Measurements from ENCODE around the gene PLXNB2.

PLXNB2 gene

DNA sequence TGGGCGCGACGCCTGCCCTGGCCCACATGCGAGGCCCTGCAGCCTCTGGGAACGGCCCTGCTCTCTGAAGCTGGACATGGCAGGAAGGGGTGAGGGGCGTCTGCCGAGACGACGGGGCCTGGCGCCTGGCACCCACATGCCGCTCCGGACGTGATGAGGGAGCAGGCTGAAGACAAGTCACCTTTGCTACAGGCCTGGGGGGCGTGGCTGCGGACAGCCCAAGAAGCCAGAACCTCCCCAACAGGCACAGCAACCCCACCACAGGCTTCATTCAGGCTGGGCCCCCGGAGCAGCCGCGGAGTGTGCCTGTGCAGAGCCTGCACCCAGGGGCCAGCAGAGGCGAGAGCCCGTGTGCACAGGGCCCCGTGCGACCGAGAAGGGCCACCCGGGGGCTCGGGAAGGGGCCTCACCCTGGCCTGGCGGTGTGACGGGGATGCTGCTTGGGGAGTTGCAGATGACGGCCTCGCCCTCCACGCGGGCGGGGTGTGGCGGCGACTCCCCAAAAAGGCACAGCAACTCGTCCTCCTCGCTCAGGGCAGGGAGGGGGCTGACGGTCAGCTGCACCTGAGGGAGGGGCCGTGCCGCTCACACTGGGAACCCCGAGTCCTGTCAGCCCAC, 20.6 kb downstream of the PLXNB2 start:
- H3K36me3 Mint-ChIP-seq (ENCODE audit: low read depth) = no peaks in the 10 kb centered on the region
- H3K4me3 Mint-ChIP-seq = no peak overlapping the region
- no peaks in the 10 kb centered on the region for H3K9me3 Mint-ChIP-seq
- H3K27ac Mint-ChIP-seq = no peak overlapping the region
- H3K27me3 Mint-ChIP-seq = peaks cover 21% of the 10 kb centered on the region
- DNase-seq = no peak
- H3K4me1 Mint-ChIP-seq (ENCODE audit: low read depth) = no peaks in the 10 kb centered on the region

DNA sequence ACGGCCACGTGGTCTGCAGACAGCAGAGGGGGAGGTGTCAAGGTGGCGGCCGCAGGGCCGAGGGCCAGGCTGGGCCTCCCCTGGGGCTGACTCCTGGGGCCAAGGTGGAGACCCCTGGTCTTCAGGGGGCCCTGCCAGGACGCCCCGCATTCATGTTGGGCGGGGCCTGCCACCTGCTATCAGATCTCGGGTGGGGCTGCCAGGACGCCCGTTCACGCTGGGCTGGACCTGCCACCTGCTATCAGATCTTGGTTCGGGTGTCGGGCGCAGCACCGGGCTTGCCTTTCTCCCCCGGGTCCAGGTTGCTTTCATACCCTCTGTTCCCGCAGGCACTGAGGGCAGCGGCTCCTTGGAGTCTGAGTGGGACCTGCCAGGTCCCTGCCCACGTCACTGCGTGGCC, 21.2 kb downstream of the PLXNB2 start:
- DNase-seq = no peak
- Mint-ChIP-seq H3K27me3 (peaks cover 15% of the 10 kb centered on the region), H3K9me3 (no peaks in the 10 kb centered on the region), H3K4me3 (no peak overlapping the region), H3K4me1 (ENCODE audit: low read depth) (no peaks in the 10 kb centered on the region), H3K36me3 (ENCODE audit: low read depth) (no peaks in the 10 kb centered on the region), H3K27ac (no peak overlapping the region)

DNA sequence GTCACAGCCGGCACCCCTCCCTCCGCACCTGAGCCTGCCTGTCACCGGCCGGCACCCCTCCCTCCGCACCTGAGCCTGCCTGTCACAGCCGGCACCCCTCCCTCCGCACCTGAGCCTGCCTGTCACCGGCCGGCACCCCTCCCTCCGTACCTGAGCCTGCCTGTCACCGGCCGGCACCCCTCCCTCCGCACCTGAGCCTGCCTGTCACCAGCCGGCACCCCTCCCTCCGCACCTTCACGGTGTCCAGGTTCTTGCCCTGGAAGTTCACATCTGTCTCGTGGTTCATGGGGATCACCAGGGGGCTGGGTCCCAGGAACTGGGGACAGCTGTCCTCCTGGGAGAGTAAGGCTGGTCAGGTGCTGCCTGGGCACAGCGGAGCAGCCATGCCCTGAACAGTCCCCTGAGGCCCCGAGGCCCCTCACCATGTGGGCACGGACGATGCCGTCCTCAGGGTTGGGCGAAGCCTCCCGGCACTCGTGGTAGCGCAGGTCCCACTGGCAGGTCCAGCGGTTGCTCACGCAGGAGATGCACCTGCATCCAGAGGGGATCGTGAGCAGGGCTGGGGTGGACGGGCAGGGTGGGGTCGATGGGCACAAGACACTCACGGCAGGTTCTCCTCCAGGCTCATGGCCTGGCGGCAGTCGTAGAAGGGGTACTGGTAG, 21.7 kb downstream of the PLXNB2 start:
- Mint-ChIP-seq H3K9me3 (no peaks in the 10 kb centered on the region), H3K4me3 (no peak overlapping the region), H3K27me3 (peaks cover 9% of the 10 kb centered on the region), H3K27ac (no peak overlapping the region), H3K4me1 (ENCODE audit: low read depth) (no peaks in the 10 kb centered on the region), H3K36me3 (ENCODE audit: low read depth) (no peaks in the 10 kb centered on the region)
- DNase-seq = no peak

DNA sequence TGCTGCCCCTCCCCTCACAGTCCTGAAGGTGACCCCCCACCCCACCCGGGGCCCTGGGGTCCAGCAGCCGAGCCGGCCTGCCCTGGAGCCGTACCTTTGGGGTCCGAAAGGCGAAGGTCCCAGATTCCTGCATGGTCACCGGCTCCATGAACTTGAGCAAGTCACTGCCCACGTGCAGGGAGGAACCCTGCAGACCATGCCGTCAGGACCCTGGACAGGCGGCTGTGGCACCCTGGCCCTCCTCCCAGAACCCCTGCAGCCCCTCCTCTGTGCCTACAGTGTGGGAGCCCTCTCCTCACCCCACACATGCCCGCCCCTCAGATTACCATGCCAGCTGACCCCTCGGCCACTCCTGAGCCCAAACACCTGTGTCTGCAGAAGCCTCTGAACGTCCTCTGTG, 23.0 kb downstream of the PLXNB2 start:
- H3K36me3 Mint-ChIP-seq (ENCODE audit: low read depth) = no peaks in the 10 kb centered on the region
- no peaks in the 10 kb centered on the region for H3K4me1 Mint-ChIP-seq (ENCODE audit: low read depth)
- H3K9me3 Mint-ChIP-seq = no peaks in the 10 kb centered on the region
- H3K27me3 Mint-ChIP-seq = peaks cover 3% of the 10 kb centered on the region
- no peak overlapping the region for H3K27ac Mint-ChIP-seq
- no peak overlapping the region for H3K4me3 Mint-ChIP-seq
- no peak for DNase-seq

DNA sequence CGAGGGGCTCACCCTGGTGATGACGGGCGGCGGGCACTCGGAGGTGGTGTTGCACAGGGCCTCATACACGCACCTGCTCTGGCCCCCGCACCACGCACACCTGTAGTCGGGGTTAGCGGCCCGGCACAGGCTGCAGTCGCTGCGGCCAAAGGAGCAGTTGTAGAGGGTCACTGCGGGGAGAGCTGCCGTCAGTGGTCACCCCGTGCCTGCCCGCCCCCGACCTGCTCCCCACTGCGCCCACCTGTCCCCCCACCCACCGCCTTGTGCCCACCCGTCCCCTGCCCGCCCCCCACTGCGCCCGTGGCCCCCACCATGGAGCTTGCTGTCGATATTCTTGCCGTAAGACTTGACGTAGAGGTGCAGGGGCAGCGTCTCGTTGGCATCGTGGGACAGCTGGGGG, 23.6 kb downstream of the PLXNB2 start:
- H3K27ac Mint-ChIP-seq = no peak overlapping the region
- DNase-seq = no peak
- no peak overlapping the region for H3K4me3 Mint-ChIP-seq
- H3K9me3 Mint-ChIP-seq = no peaks in the 10 kb centered on the region
- peaks cover 3% of the 10 kb centered on the region for H3K27me3 Mint-ChIP-seq
- H3K4me1 Mint-ChIP-seq (ENCODE audit: low read depth) = no peaks in the 10 kb centered on the region
- no peaks in the 10 kb centered on the region for H3K36me3 Mint-ChIP-seq (ENCODE audit: low read depth)

DNA sequence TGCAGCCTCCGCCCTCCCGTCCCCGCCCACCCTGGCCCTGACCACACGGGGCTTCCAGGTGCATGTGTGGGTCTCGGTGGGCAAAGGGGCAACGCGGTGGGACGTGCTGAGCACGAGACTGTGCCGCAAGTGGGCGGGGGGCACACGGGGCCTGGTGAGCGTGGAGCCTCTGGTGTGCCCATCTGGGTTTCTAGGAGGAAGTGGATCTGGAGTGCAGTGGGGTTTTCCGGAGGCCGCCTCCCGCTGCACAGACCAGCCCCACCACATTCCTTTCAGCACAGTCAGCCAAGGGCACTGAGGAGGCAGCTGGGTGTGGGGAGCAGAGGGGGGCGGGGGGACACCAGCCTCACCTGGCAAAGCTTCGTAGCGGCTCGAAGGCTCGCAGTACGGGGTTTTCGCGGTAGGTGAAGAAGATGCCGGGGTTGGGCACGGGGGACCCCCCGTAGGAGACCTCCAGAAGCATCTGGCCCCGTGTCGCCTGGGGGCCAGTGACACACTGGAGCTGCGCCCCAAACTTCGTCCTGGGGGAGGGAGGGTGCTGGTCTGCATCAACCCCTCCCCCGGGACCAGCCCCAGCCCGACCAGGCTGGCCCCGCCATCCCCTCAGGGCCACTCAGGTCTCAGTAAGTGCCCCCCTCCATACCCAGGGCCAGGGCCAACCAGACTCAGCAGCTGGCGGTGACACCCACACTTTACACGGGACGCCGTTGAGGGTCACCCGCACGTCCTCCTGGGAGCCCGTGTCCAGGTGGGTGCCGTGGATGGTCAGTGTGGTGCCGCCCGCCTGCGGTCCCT, 24.9 kb downstream of the PLXNB2 start:
- no peak for DNase-seq
- no peaks in the 10 kb centered on the region for H3K4me1 Mint-ChIP-seq (ENCODE audit: low read depth)
- H3K9me3 Mint-ChIP-seq = no peaks in the 10 kb centered on the region
- H3K36me3 Mint-ChIP-seq (ENCODE audit: low read depth) = no peaks in the 10 kb centered on the region
- H3K27me3 Mint-ChIP-seq = no peaks in the 10 kb centered on the region
- no peak overlapping the region for H3K4me3 Mint-ChIP-seq
- no peak overlapping the region for H3K27ac Mint-ChIP-seq

DNA sequence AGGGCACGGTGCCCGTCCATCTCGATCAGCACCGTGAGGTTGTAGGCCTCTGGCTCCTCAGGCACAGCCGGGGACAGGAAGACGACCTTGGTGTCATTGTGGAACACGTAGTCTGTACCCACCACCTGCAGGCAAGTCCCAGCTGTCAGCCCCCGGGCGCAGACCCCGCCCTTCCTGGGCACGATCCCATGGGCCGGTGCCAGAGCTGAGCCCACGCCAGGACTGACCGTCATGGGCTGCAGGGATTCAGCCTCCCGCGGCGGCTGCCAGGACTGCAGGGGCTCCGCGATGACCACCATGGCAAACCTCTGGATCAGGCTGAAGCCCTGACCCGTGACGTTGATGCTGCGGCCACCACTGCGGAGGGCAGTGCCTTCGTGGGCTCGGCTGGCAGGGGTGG, 25.5 kb downstream of the PLXNB2 start:
- no peaks in the 10 kb centered on the region for H3K27me3 Mint-ChIP-seq
- DNase-seq = no peak
- no peak overlapping the region for H3K27ac Mint-ChIP-seq
- H3K9me3 Mint-ChIP-seq = no peaks in the 10 kb centered on the region
- no peak overlapping the region for H3K4me3 Mint-ChIP-seq
- H3K36me3 Mint-ChIP-seq (ENCODE audit: low read depth) = no peaks in the 10 kb centered on the region
- no peaks in the 10 kb centered on the region for H3K4me1 Mint-ChIP-seq (ENCODE audit: low read depth)

DNA sequence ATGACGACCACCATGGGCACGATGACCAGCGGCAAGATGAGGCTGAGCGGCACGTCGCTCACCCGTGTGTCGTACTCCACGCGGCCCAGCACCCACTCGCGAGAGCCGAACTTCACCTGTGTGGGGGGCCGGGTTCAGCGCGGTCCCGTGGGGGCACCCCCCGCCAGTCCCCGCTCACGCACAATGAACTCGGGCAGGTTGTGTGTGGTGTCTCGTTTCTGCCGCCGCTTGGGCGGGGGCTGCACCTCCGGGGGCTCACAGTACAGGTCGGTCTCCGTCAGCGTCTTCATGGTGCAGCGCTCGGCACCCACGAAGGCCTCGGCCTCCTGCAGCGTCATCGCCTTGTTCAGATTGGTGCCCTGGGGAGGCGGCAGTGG, 26.1 kb downstream of the PLXNB2 start:
- H3K27ac Mint-ChIP-seq = no peak overlapping the region
- H3K27me3 Mint-ChIP-seq = no peaks in the 10 kb centered on the region
- H3K4me1 Mint-ChIP-seq (ENCODE audit: low read depth) = no peaks in the 10 kb centered on the region
- no peaks in the 10 kb centered on the region for H3K9me3 Mint-ChIP-seq
- H3K36me3 Mint-ChIP-seq (ENCODE audit: low read depth) = no peaks in the 10 kb centered on the region
- DNase-seq = no peak
- H3K4me3 Mint-ChIP-seq = no peak overlapping the region

DNA sequence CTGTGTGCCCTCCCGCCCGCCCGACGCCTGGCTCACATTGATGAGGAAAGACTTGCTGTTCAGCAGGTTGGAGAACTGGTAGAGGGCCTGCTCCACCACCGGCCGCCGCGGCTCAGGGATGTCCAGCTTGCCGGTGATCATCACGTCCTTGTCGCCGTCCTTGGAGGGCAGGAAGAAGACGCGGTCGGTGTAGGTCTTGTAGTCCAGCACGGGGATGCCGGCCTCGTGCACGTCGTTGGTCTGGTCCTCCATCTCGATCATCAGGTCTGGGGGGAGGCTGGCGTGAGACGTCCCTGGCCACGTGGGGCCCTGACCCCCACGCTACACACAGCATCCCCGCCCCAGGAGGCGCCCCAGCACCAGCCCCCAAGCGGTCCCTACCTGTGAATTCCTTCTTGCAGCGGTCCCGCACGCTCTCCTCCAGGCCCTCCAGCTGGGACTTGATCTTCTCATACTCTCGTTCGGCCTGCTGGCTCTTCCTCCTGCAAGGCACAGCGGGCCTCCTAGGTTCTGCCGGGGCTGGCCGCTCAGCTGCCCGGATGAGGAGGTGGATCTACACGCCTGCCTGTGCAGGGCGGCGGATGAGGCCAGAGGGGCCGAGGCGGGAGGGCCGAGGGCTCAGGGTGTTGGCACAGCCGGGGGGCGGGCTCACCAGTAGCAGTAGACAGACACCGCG, 26.6 kb downstream of the PLXNB2 start:
- Mint-ChIP-seq H3K4me3 (no peak overlapping the region), H3K36me3 (ENCODE audit: low read depth) (no peaks in the 10 kb centered on the region), H3K9me3 (no peaks in the 10 kb centered on the region), H3K4me1 (ENCODE audit: low read depth) (no peaks in the 10 kb centered on the region), H3K27ac (no peak overlapping the region), H3K27me3 (no peaks in the 10 kb centered on the region)
- no peak for DNase-seq

DNA sequence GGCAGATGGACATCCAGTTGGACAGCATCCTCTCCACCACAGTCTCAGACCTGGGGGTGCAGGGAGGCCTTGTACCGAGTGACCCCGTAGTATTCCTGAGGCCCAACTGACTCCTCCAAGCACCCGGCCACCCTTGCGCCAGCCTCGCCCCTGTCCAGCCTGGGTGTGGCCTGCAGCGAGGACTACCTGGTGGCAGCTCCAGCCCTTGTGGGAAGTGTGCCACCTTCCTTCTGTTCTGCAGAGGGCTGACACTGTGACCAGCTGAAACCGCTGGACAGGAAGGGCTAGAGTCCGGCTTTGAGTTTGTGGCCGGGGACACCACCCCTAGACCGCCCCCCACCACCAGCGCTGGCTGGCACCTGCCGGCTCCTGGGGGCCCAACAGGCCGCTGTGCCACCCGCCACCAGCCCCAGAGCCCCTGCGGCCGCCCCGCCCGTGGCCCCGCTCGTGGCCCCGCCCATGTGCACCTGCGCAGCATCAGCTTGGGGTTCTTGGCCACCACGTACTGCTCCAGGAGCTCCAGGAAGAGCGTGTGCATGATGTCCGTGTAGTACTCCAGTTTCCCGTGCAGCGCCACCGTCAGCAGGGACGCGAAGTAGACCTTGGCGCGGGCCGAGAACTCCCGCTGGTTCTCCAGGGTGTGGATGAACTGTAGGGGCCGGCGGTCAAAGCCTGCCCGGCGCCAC, 27.3 kb downstream of the PLXNB2 start:
- Mint-ChIP-seq H3K27me3 (no peaks in the 10 kb centered on the region), H3K4me3 (no peak overlapping the region), H3K4me1 (ENCODE audit: low read depth) (no peaks in the 10 kb centered on the region), H3K9me3 (no peaks in the 10 kb centered on the region), H3K36me3 (ENCODE audit: low read depth) (no peaks in the 10 kb centered on the region), H3K27ac (no peak overlapping the region)
- DNase-seq = no peak

DNA sequence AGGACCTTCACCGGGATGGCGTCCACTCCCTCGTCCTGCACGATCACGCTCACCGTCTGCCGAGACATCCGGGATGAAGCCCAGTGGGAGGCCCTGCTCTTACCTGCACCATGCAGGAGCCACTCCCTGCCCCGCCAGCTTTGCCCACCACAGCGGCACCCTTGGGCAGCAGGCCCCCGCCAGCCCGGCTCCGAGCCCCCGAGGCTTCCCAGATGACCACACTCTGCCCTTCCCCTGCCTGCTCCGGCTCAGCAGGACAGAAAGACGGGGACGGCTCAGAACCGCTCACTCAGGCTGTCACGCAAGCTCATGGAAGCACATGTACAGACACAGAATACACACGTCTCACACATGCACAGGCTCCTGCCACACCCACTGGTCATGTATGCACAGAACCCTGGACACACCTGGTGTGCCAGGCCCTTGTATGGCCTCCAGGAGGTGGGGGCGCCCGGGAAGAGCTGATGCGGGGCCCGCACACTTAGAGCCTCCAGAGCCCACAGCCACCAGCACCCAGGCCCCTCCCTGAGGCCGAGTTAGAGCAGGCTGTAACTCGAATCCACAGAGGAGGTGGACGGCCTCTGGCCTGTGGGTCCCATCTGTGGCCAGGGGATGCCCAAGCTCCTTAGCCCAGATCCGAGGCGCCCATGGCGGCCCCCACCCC, 28.4 kb downstream of the PLXNB2 start:
- no peak for DNase-seq
- H3K4me1 Mint-ChIP-seq (ENCODE audit: low read depth) = peaks cover 2% of the 10 kb centered on the region

DNA sequence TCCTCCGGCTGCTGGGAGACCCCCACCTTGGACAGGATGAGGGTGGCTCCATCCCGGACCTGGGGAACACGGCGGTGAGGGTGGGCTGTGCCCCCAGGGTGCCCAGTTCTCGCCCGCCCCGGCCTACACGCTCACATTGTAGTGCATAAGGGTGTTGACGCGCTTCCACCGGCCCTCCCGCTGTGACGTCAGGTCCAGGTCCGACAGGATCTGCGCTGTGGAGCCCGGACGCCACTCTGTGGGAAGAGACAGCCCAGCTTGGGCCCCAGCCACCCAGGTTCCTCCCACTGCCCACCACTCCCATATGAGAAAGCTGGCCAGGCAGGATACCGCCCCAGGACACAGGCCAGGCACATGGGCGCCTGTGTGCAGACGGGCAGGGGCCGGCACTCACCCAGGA, 29.0 kb downstream of the PLXNB2 start:
- no peak overlapping the region for H3K4me3 Mint-ChIP-seq
- H3K36me3 Mint-ChIP-seq (ENCODE audit: low read depth) = no peaks in the 10 kb centered on the region
- no peak overlapping the region for H3K27ac Mint-ChIP-seq
- H3K9me3 Mint-ChIP-seq = no peaks in the 10 kb centered on the region
- no peak for DNase-seq
- no peaks in the 10 kb centered on the region for H3K27me3 Mint-ChIP-seq
- H3K4me1 Mint-ChIP-seq (ENCODE audit: low read depth) = peaks cover 4% of the 10 kb centered on the region

More for the DNA sequence above, 28.4 kb downstream of the PLXNB2 start:
- no peak overlapping the region for H3K27ac Mint-ChIP-seq
- no peaks in the 10 kb centered on the region for H3K36me3 Mint-ChIP-seq (ENCODE audit: low read depth)
- no peaks in the 10 kb centered on the region for H3K9me3 Mint-ChIP-seq
- no peaks in the 10 kb centered on the region for H3K27me3 Mint-ChIP-seq
- H3K4me3 Mint-ChIP-seq = no peak overlapping the region

DNA sequence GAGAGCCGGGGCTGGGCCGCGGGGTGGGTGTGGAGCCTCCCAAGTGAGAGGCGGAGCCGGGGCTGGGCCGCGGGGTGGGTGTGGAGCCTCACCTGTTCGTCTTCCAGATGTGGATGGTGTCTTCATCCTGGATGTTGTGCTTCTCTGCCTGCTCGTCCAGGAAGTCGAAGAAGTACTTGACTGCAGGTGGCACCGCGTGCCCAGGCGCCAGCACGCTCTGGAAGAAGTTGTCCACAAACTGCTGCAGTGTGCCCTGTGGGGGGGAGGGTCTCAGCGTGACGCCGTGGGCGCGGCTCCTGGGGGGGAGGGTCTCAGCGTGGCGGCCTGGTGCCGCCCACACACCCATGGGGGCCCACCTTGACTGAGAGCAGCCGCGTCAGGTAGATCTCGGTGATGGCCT, 29.7 kb downstream of the PLXNB2 start:
- H3K4me1 Mint-ChIP-seq (ENCODE audit: low read depth) = peaks cover 4% of the 10 kb centered on the region
- no peaks in the 10 kb centered on the region for H3K9me3 Mint-ChIP-seq
- H3K4me3 Mint-ChIP-seq = no peak overlapping the region
- no peak for DNase-seq
- H3K27ac Mint-ChIP-seq = no peak overlapping the region
- H3K27me3 Mint-ChIP-seq = peaks cover 2% of the 10 kb centered on the region
- no peaks in the 10 kb centered on the region for H3K36me3 Mint-ChIP-seq (ENCODE audit: low read depth)

DNA sequence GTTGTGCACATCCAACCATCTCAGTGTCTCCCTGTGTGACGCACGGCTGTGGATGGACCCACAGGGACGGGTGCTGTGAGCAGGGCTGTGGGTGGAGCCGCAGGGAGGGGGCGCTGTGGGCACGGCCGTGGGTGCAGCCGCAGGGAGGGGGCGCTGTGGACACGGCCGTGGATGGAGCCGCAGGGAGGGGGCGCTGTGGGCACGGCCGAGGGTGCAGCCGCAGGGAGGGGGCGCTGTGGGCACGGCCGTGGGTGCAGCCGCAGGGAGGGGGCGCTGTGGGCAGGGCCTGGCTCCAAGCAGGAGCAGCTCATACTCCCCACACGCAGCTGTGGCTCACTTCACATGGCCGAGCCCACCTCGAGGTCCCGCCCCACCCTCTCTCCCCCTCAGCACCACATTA, 31.3 kb downstream of the PLXNB2 start:
- H3K9me3 Mint-ChIP-seq = no peaks in the 10 kb centered on the region
- no peak for DNase-seq
- no peaks in the 10 kb centered on the region for H3K36me3 Mint-ChIP-seq (ENCODE audit: low read depth)
- peaks cover 6% of the 10 kb centered on the region for H3K27me3 Mint-ChIP-seq
- H3K4me3 Mint-ChIP-seq = no peak overlapping the region
- peaks cover 5% of the 10 kb centered on the region for H3K4me1 Mint-ChIP-seq (ENCODE audit: low read depth)
- H3K27ac Mint-ChIP-seq = no peak overlapping the region
